Measurements from ENCODE around the gene LRRC15. TPM values are rescaled to one million over a fixed set of nuclear protein-coding genes. Genes with fewer than 3 reads are reported as not detected.

Gene LRRC15
- total RNA-seq, 1 experiment from 2014 or later, result 0.28 TPM

GRCh38 chr3:194322678-194323211 lies 46.8 kb downstream of the LRRC15 start:
- peak overlapping the region; percentile 45 to 67 for H3K4me3 ChIP-seq (ENCODE audit: low read depth in 2 of 2, low read length in 2 of 2)
- peak; percentile 93 for DNase-seq (ENCODE audit: low read depth, low spot score)
- no peaks in the 10 kb centered on the region for H3K27me3 ChIP-seq (ENCODE audit: control insufficient read depth, insufficient read depth, low read length)
- peak overlapping the region; percentile 82 for H3K27ac ChIP-seq (ENCODE audit: low read length)
- POLR2A ChIA-PET, result interaction anchor here (1.1 kb wide), 1 partner anchor 181 kb away, joined by 13 read pairs; no protein-coding TSS in a partner anchor
- TF ChIP-seq POLR2AphosphoS5 (IDR thresholded peaks at IDR 0.05; ENCODE audit: low read depth, low read length), result no peak
- TF ChIP-seq SIN3A (IDR thresholded peaks at IDR 0.05; ENCODE audit: borderline replicate concordance, insufficient read depth, low read depth, low read length), result 0 out of 2 replicates have a peak, but pooled peaks have one; percentile 18
- CTCF ChIA-PET, result interaction anchor here (0.6 to 0.9 kb wide), 3 partner anchors 11 to 657 kb away, joined by 3 read pairs; no protein-coding TSS in a partner anchor
- ATAC-seq, result peak; percentile 79
- H3K4me1 ChIP-seq (ENCODE audit: control insufficient read depth, insufficient read depth, low read length), result peaks cover 8% of the 10 kb centered on the region; the same call in 1 of the 2 replicates
- no TSS peak for BruUV-seq (replicated peaks)
- H3K9me3 ChIP-seq (ENCODE audit: control insufficient read depth, insufficient read depth, low read depth, low read length), result no peaks in the 10 kb centered on the region
- in situ Hi-C loops (cut with HindIII; ENCODE audit: low pct_unique_long_range_greater_than_20kb, low sequenced_read_pairs), result loop anchor here (25.0 kb wide), 1 partner anchor 560 kb away; no protein-coding TSS in a partner anchor
- no peaks in the 10 kb centered on the region for H3K36me3 ChIP-seq (ENCODE audit: control insufficient read depth, insufficient read depth, low read length)
- intact Hi-C loops (cut with micrococcal nuclease; ENCODE audit: unreplicated experiment), result no loop called here

GRCh38 chr3:194321693-194322640 lies 47.6 kb downstream of the LRRC15 start:
- ChIA-PET POLR2A (interaction anchor here (1.1 kb wide), 1 partner anchor 181 kb away, joined by 13 read pairs; no protein-coding TSS in a partner anchor), CTCF (interaction anchor here (0.6 to 0.9 kb wide), 3 partner anchors 11 to 1070 kb away, joined by 3 read pairs; no protein-coding TSS in a partner anchor)
- peaks cover 8% of the 10 kb centered on the region; the same call in 1 of the 2 replicates for H3K4me1 ChIP-seq (ENCODE audit: control insufficient read depth, insufficient read depth, low read length)
- H3K27me3 ChIP-seq (ENCODE audit: control insufficient read depth, insufficient read depth, low read length), result no peaks in the 10 kb centered on the region
- H3K4me3 ChIP-seq (ENCODE audit: low read depth in 2 of 2, low read length in 2 of 2), result peak overlapping the region; percentile 45 to 67
- BruUV-seq (replicated peaks), result no TSS peak
- in situ Hi-C loops (cut with HindIII; ENCODE audit: low pct_unique_long_range_greater_than_20kb, low sequenced_read_pairs) (loop anchor here (25.0 kb wide), 1 partner anchor 560 kb away; no protein-coding TSS in a partner anchor), intact Hi-C loops (cut with micrococcal nuclease; ENCODE audit: unreplicated experiment) (no loop called here)
- DNase-seq (ENCODE audit: low read depth, low spot score), result no peak
- peak overlapping the region; percentile 82 for H3K27ac ChIP-seq (ENCODE audit: low read length)
- peak; percentile 68; the same call in 1 of the 2 replicates for TF ChIP-seq POLR2AphosphoS5 (IDR thresholded peaks at IDR 0.05; ENCODE audit: low read depth, low read length)
- 0 out of 2 replicates have a peak, but pooled peaks have one; percentile 47 for TF ChIP-seq SIN3A (IDR thresholded peaks at IDR 0.05; ENCODE audit: borderline replicate concordance, insufficient read depth, low read depth, low read length)
- no peak for TF ChIP-seq REST (IDR thresholded peaks at IDR 0.05; ENCODE audit: insufficient read depth in 1 of 2, low read depth in 2 of 2, low read length in 1 of 2)
- H3K36me3 ChIP-seq (ENCODE audit: control insufficient read depth, insufficient read depth, low read length), result no peaks in the 10 kb centered on the region
- no peaks in the 10 kb centered on the region for H3K9me3 ChIP-seq (ENCODE audit: control insufficient read depth, insufficient read depth, low read depth, low read length)
- ATAC-seq, result peak; percentile 75

- Histone ChIP-seq H3K36me3 (ENCODE audit: control insufficient read depth, insufficient read depth, low read length) (no peaks in the 10 kb centered on the region), H3K27me3 (ENCODE audit: control insufficient read depth, insufficient read depth, low read length) (no peaks in the 10 kb centered on the region), H3K9me3 (ENCODE audit: control insufficient read depth, insufficient read depth, low read depth, low read length) (no peaks in the 10 kb centered on the region), H3K4me3 (ENCODE audit: low read depth in 2 of 2, low read length in 2 of 2) (no peak overlapping the region), H3K4me1 (ENCODE audit: control insufficient read depth, insufficient read depth, low read length) (peaks cover 12% of the 10 kb centered on the region), H3K27ac (ENCODE audit: low read length) (no peak overlapping the region)
- ATAC-seq (no peak), DNase-seq (ENCODE audit: low read depth, low spot score) (no peak)
- POLR2A ChIA-PET, result no interaction called here
- intact Hi-C loops (cut with micrococcal nuclease; ENCODE audit: unreplicated experiment) (no loop called here), in situ Hi-C loops (cut with HindIII; ENCODE audit: low pct_unique_long_range_greater_than_20kb, low sequenced_read_pairs) (loop anchor here (25.0 kb wide), 1 partner anchor 558 kb away; no protein-coding TSS in a partner anchor)
- BruUV-seq (replicated peaks), result no TSS peak
- CTCF ChIA-PET, result interaction anchor here (0.7 kb wide), 1 partner anchor 1071 kb away, joined by 3 read pairs; no protein-coding TSS in a partner anchor
- TF ChIP-seq POLR2AphosphoS5 (IDR thresholded peaks at IDR 0.05; ENCODE audit: low read depth, low read length) (no peak), CTCF (IDR thresholded peaks at IDR 0.05) (no peak), SIN3A (IDR thresholded peaks at IDR 0.05; ENCODE audit: borderline replicate concordance, insufficient read depth, low read depth, low read length) (no peak), TCF7L2 (IDR thresholded peaks at IDR 0.05; ENCODE audit: low read depth, low read length) (no peak), REST (IDR thresholded peaks at IDR 0.05; ENCODE audit: insufficient read depth in 1 of 2, low read depth in 2 of 2, low read length in 1 of 2) (no peak)
Observed at GRCh38 chr3:194320744-194321243, 48.7 kb downstream of the LRRC15 start.
